Karpas-422 (cell line): ENCODE data around the gene TM2D3. TPM values are rescaled to one million over a fixed set of nuclear protein-coding genes. Genes with fewer than 3 reads are reported as not detected.

Experiments used
- DNase-seq: peaks from one replicate; pipeline ENCODE4 v3.0.0-alpha.2; 2015
- H2AFZ ChIP-seq: fragments of 200-600 bp; sonication (generic); 2 replicates; pipeline ENCODE4 v1.6.1; 2014; ENCODE audit warnings: antibody characterized with exemption, low read length, mixed read lengths
- H3K27ac ChIP-seq: fragments of 200-600 bp; sonication (generic); 2 replicates; pipeline ENCODE4 v1.5.1; 2014; ENCODE audit warnings: mild to moderate bottlenecking, low read length, moderate library complexity
- H3K27me3 ChIP-seq: fragments of 200-600 bp; sonication (generic); 2 replicates; pipeline ENCODE4 v1.6.1; 2014; ENCODE audit warnings: low read length, mixed read lengths
- H3K36me3 ChIP-seq: fragments of 200-600 bp; sonication (generic); 2 replicates; pipeline ENCODE4 v1.6.1; 2014; ENCODE audit warnings: low read length, mixed read lengths; ENCODE audit not compliant: insufficient read depth
- H3K4me1 ChIP-seq: fragments of 200-600 bp; sonication (generic); 2 replicates; pipeline ENCODE4 v1.6.1; 2014; ENCODE audit warnings: mild to moderate bottlenecking, low read length, mixed read lengths
- H3K4me2 ChIP-seq: fragments of 200-600 bp; sonication (generic); 2 replicates; pipeline ENCODE4 v1.6.1; 2014; ENCODE audit warnings: low read length, low read depth, mild to moderate bottlenecking; ENCODE audit not compliant: poor library complexity, severe bottlenecking
- H3K4me3 ChIP-seq: fragments of 200-600 bp; sonication (generic); 2 replicates; pipeline ENCODE4 v1.5.1; 2014; ENCODE audit warnings: mild to moderate bottlenecking, antibody characterized with exemption, low read length, mixed read lengths
- H3K79me2 ChIP-seq: fragments of 200-600 bp; sonication (generic); 2 replicates; pipeline ENCODE4 v1.6.1; 2014; ENCODE audit warnings: mild to moderate bottlenecking, low read length, mixed read lengths
- H3K9ac ChIP-seq: fragments of 200-600 bp; sonication (generic); 2 replicates; pipeline ENCODE4 v1.6.0; 2014; ENCODE audit warnings: low read length
- H3K9me2 ChIP-seq: fragments of 200-600 bp; sonication (generic), shearing (Covaris generic); replicated peaks from 2 replicates; pipeline ENCODE4 v1.6.0; 2014; ENCODE audit warnings: mild to moderate bottlenecking, low read length, moderate library complexity; ENCODE audit not compliant: insufficient read depth
- H3K9me3 ChIP-seq: fragments of 300-700, 200-600 bp; sonication (generic); 2 replicates; pipeline ENCODE4 v1.6.1; 2014; ENCODE audit warnings: low read length, mixed read lengths
- H4K20me1 ChIP-seq: fragments of 200-600 bp; sonication (generic); 2 replicates; pipeline ENCODE4 v1.6.1; 2014; ENCODE audit warnings: mild to moderate bottlenecking, antibody characterized with exemption, low read length, low read depth; ENCODE audit not compliant: insufficient read depth
- total RNA-seq: library from RNA; depleted of rRNA; stranded (reverse); fragments of >200 nt; shearing (Covaris generic); gene quantifications from 2 replicates; pipeline ENCODE4 v1.2.3, GENCODE V29; 2014; ENCODE audit warnings: low replicate concordance

TM2D3 gene
- total RNA-seq, 1 experiment from 2014 or later = 42.2 TPM

DNA sequence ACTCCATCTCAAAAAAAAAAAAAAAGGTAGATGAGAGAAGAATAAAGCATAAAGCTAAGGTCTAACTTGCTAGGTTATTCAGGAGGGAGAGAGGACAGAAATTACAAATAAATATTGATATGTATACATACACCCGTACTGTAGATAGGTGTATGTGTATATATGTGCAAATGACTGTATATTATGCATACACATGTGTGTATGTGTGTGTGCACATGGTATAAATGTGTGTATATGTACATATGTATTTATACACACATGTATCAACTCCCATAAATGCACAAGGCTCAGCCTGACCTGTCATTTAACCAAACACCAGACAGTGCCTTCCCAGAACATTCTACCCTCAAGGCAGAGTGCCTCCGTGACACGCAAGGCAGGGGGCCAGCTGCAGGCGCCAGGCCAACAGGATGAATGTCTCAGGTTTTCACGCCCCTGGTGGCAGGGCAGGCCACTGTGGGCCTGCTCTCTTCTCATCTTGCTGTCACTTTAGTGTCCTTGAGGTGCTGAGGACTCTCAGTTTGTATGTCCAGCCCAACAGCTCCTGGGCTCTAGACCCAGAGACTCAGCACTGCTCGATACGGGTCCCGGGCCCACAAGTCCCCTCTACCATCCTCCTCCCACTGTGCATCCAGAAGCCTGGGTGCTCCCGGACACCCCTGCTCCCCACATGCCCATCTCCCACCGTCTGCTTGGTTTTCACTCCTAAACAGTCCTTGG lies 40.4 kb downstream of the TM2D3 start:
- Histone ChIP-seq H2AFZ (no peak overlapping the region), H3K27me3 (no peaks in the 10 kb centered on the region), H3K4me2 (no peak overlapping the region), H3K9me2 (no peaks in the 10 kb centered on the region), H3K27ac (no peak overlapping the region), H3K36me3 (no peaks in the 10 kb centered on the region), H3K4me1 (no peaks in the 10 kb centered on the region), H3K79me2 (no peaks in the 10 kb centered on the region), H4K20me1 (no peaks in the 10 kb centered on the region), H3K4me3 (no peak overlapping the region), H3K9ac (no peak overlapping the region), H3K9me3 (no peaks in the 10 kb centered on the region)
- DNase-seq = no peak

DNA sequence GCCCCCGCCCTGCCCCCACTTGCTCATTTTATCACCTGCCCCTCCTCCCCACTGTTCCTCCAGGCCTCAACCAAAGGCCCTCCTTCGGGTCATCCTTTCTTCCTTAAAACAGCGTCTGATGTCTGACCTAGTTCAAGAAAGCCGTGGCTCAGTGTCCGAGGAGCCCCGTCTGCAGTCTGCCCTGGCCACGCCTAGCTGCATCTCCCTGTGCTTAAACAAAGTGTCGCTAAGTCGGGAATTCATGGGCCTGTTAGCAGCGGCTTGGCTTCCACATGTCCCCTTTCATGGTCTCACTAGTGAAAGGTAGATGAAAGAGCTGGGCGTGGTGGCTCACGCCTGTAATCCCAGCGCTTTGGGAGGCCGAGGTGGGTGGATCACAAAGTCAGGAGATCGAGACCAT lies 41.2 kb downstream of the TM2D3 start:
- H3K4me2 ChIP-seq = no peak overlapping the region
- no peak overlapping the region for H3K4me3 ChIP-seq
- no peaks in the 10 kb centered on the region for H3K9me2 ChIP-seq
- no peaks in the 10 kb centered on the region for H3K4me1 ChIP-seq
- no peak overlapping the region for H3K9ac ChIP-seq
- no peak for DNase-seq
- H3K27ac ChIP-seq = no peak overlapping the region
- H4K20me1 ChIP-seq = no peaks in the 10 kb centered on the region
- no peaks in the 10 kb centered on the region for H3K9me3 ChIP-seq
- no peak overlapping the region for H2AFZ ChIP-seq
- no peaks in the 10 kb centered on the region for H3K27me3 ChIP-seq
- no peaks in the 10 kb centered on the region for H3K36me3 ChIP-seq
- H3K79me2 ChIP-seq = no peaks in the 10 kb centered on the region

DNA sequence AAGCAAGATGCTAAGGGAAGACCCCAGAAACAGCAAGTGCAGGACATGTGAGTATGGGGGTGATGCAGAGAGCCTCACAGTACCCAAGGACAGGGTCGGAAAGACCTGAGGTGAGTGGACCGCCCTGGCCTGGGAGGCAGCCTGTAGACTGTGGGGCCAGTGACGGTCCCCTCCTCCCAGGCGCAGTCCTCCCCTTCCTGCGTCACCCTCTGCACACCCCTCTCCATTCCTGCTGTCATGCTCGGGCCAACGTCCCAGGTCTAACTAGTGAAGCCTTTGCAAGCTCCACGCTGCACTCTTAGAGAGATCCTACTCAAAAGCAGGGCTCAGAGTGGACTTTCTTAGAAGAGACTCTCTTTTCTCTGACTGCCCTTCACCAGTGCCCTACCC lies 41.6 kb downstream of the TM2D3 start:
- Histone ChIP-seq H3K4me1 (no peaks in the 10 kb centered on the region), H3K4me3 (no peak overlapping the region), H4K20me1 (no peaks in the 10 kb centered on the region), H3K27ac (no peak overlapping the region), H2AFZ (no peak overlapping the region), H3K27me3 (no peaks in the 10 kb centered on the region), H3K9me2 (no peaks in the 10 kb centered on the region), H3K79me2 (no peaks in the 10 kb centered on the region), H3K4me2 (no peak overlapping the region), H3K9me3 (no peaks in the 10 kb centered on the region), H3K9ac (no peak overlapping the region), H3K36me3 (no peaks in the 10 kb centered on the region)
- no peak for DNase-seq

DNA sequence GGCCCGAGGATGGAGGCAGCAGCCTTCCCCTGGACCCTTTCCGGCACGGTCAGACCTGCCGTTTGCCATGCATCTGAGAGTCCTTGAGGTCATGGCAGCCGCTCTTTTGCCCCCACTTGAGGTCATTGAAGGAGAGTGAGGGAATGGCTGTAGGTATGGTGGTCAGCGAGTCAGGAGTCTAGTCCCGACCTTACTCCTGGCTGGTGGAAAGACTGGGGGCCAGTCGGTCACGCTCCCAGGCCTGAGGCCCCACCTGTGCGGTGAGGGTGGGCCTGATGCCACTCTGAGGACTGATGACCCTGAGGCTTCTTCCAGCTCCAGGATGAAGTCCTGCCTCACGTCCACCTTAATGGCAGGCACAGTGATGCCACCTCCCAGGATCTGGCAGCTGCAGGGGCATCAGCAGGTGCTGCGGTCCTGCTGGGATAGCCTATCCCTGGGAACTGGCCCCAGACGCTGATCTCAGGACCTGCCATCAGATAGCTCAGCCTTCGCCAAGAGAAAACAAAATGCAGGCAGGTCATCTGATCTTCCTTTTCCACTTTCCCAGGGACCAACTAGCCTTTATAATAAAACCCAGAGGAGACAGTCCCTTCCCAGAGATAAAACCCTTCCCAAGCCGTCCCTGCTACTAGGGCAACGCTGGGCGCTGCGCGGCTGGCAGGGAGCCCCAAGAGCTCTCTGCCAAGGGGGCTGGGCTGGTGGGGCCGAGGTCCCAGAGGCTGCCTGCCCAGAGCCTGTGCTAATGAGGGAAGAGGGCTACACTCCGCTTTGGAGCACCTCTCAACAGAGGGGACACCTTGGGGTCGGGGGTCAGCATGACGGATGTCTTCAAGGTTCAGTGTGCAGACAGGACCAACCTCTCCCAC lies 42.2 kb downstream of the TM2D3 start:
- H3K9me3 ChIP-seq = no peaks in the 10 kb centered on the region
- DNase-seq = no peak
- H2AFZ ChIP-seq = no peak overlapping the region
- H3K27ac ChIP-seq = no peak overlapping the region
- H4K20me1 ChIP-seq = no peaks in the 10 kb centered on the region
- no peaks in the 10 kb centered on the region for H3K9me2 ChIP-seq
- no peak overlapping the region for H3K4me2 ChIP-seq
- H3K4me1 ChIP-seq = no peaks in the 10 kb centered on the region
- no peaks in the 10 kb centered on the region for H3K27me3 ChIP-seq
- no peak overlapping the region for H3K9ac ChIP-seq
- no peaks in the 10 kb centered on the region for H3K79me2 ChIP-seq
- no peak overlapping the region for H3K4me3 ChIP-seq
- H3K36me3 ChIP-seq = no peaks in the 10 kb centered on the region

DNA sequence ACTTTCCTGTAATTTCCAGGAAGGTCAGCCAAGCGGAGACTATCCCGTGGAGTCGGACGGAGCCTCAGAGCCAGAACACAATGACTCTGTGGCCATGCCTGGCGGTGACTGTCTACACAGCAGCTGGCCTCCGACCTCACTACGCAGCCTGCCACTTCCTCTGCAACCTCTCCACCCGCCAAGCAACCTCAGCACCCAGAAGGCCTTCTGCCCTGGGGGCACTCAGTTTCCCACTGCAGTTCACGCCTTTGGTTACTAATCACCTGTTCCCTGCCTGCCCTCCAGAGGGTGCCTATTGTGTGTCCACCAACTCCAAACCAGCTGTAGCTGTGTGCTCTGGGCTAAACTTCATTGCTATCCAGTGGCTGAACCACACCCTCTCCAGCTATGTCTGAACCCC lies 44.0 kb downstream of the TM2D3 start:
- no peak overlapping the region for H3K27ac ChIP-seq
- no peaks in the 10 kb centered on the region for H4K20me1 ChIP-seq
- H3K9ac ChIP-seq = no peak overlapping the region
- H3K36me3 ChIP-seq = no peaks in the 10 kb centered on the region
- H3K9me3 ChIP-seq = no peaks in the 10 kb centered on the region
- H3K4me3 ChIP-seq = no peak overlapping the region
- H2AFZ ChIP-seq = no peak overlapping the region
- H3K9me2 ChIP-seq = no peaks in the 10 kb centered on the region
- H3K4me1 ChIP-seq = no peaks in the 10 kb centered on the region
- H3K79me2 ChIP-seq = no peaks in the 10 kb centered on the region
- DNase-seq = no peak
- no peaks in the 10 kb centered on the region for H3K27me3 ChIP-seq
- H3K4me2 ChIP-seq = no peak overlapping the region

DNA sequence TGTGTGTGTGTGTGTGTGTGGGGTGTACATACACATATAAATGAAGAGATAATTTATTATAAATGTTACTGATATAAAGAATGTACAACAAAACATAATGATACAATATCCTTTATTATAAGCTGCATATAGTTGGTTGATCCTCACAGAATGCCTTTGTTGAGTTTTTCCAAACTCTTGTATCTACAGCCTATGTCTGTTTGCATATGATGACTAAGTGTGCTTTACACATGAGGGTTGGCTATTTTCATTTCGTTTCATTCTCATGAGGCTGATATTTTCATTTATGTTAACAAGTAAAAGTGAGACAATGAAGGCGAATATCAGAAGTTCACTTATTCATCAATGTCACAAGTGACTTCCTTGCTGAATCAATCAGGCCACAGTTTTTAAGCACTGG lies 45.1 kb downstream of the TM2D3 start:
- no peak for DNase-seq
- Histone ChIP-seq H3K79me2 (no peaks in the 10 kb centered on the region), H2AFZ (no peak overlapping the region), H4K20me1 (no peaks in the 10 kb centered on the region), H3K9ac (no peak overlapping the region), H3K27ac (no peak overlapping the region), H3K4me3 (no peak overlapping the region), H3K4me2 (no peak overlapping the region), H3K4me1 (no peaks in the 10 kb centered on the region), H3K36me3 (no peaks in the 10 kb centered on the region), H3K9me2 (no peaks in the 10 kb centered on the region), H3K27me3 (no peaks in the 10 kb centered on the region), H3K9me3 (no peaks in the 10 kb centered on the region)

DNA sequence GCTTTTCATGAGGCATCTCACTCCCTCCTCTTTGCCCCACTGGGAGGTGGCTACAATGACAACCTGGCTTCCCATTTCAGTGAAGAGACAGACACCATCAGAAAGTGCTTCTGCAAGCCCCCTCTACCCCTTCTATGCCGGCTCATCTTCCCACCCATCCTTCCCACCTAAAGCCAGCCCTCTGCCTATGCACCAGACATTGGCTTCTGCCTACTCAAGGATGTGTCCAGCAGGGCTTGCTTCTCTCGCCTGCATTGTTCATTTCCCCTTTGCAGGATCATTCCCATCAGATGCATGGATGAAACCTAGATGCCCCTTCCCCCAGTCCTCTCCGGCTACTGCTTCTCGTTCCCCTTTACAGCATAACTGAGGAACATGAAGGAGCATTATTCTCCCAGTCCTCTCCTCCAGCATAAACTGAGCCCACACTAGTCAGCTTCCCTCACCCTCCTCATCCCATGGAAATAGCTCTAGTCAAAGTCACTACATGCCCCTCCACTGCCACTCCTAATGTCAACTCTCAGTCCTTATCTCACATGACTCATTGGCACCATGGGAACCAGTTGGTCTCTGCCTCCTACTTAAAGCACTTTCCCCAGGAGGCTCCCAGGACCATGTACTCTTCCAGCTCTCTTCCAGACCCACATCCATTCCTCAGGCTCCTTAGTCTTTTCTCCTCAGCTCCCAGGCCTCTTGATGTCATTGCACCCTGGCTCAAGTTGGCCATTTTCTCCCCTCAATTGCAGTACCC lies 47.9 kb downstream of the TM2D3 start:
- no peaks in the 10 kb centered on the region for H4K20me1 ChIP-seq
- no peak overlapping the region for H3K27ac ChIP-seq
- no peak overlapping the region for H3K9ac ChIP-seq
- H3K4me2 ChIP-seq = no peak overlapping the region
- no peaks in the 10 kb centered on the region for H3K9me2 ChIP-seq
- H3K4me3 ChIP-seq = no peak overlapping the region
- no peaks in the 10 kb centered on the region for H3K27me3 ChIP-seq
- no peak overlapping the region for H2AFZ ChIP-seq
- H3K79me2 ChIP-seq = no peaks in the 10 kb centered on the region
- no peaks in the 10 kb centered on the region for H3K9me3 ChIP-seq
- H3K4me1 ChIP-seq = no peaks in the 10 kb centered on the region
- no peak for DNase-seq
- H3K36me3 ChIP-seq = no peaks in the 10 kb centered on the region

DNA sequence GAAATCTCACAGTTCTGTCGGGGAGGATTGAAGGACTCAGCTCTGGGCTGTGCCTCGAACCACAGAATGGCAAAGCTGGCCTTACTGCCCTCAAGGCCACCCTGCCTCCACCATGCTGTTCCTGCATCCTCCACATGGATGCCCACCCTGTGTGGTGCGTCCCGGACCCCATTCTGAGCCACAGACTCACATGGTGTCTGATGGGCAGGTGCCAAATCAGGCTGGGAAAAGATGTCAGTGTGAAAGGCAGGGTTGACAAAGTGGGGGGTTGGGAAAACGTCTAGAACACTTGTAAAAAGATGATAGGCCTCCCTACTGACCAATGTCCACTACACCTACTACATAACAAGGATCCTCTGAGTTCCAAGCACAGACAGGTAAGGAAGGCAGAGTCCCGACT lies 49.4 kb downstream of the TM2D3 start:
- H3K9ac ChIP-seq = no peak overlapping the region
- no peak overlapping the region for H3K4me2 ChIP-seq
- no peak overlapping the region for H3K4me3 ChIP-seq
- no peak for DNase-seq
- H2AFZ ChIP-seq = no peak overlapping the region
- no peaks in the 10 kb centered on the region for H3K4me1 ChIP-seq
- H3K27me3 ChIP-seq = no peaks in the 10 kb centered on the region
- H3K27ac ChIP-seq = no peak overlapping the region
- H4K20me1 ChIP-seq = no peaks in the 10 kb centered on the region
- no peaks in the 10 kb centered on the region for H3K9me3 ChIP-seq
- H3K36me3 ChIP-seq = no peaks in the 10 kb centered on the region
- no peaks in the 10 kb centered on the region for H3K9me2 ChIP-seq
- H3K79me2 ChIP-seq = no peaks in the 10 kb centered on the region
